SK-N-SH (cell line): ENCODE results near the gene PKP4. TPM values are rescaled to one million over a fixed set of nuclear protein-coding genes. Genes with fewer than 3 reads are reported as not detected.

ENCODE experiments used
- CTCF ChIA-PET: fragments of 300-600, 350-600 bp; formaldehyde crosslinking; extraction: SDS; loops from one replicate; lab custom pipeline; 2021; lab: Yijun Ruan, JAX
- POLR2A ChIA-PET: fragments of 350-600 bp; sonication (Branson Sonifier 250); formaldehyde crosslinking; extraction: SDS; loops from one replicate; lab custom pipeline; 2020; ENCODE audit warnings: antibody characterized with exemption, inconsistent platforms; lab: Yijun Ruan, JAX
- DNase-seq: peaks from one replicate; pipeline ENCODE4 v3.0.0; 2012
- H2AFZ ChIP-seq: fragments of 200-600 bp; sonication (generic); 2 replicates; pipeline ENCODE4 v1.8.1; 2016; ENCODE audit warnings: antibody characterized with exemption, mild to moderate bottlenecking, low read depth
- H3F3A ChIP-seq: fragments of 200-600 bp; sonication (generic); replicated peaks from 2 replicates; pipeline ENCODE3; 2016; ENCODE audit warnings: antibody characterized with exemption, mild to moderate bottlenecking; ENCODE audit not compliant: insufficient read depth
- H3K27ac ChIP-seq, 2 experiments: fragments of 200-500 bp in 1 of 2; fragments of 200-600 bp in 1 of 2; sonication (Bioruptor generic) in 1 of 2; sonication (generic), shearing (Covaris generic) in 1 of 2; 2 replicates each; pipeline versions ENCODE4 v1.5.1 to v1.6.1; 2014 to 2016; ENCODE audit warnings: low read depth in 2 of 2, inconsistent platforms in 1 of 2, low read length in 1 of 2, mild to moderate bottlenecking in 1 of 2, mixed read lengths in 1 of 2
- H3K27me3 ChIP-seq: fragments of 200-600 bp; sonication (generic), shearing (Covaris generic); 2 replicates; pipeline ENCODE4 v1.6.1; 2016; ENCODE audit warnings: mixed run types; ENCODE audit not compliant: insufficient read depth
- H3K36me3 ChIP-seq, 2 experiments: fragments of 200-500 bp in 1 of 2; fragments of 200-600 bp in 1 of 2; sonication (Bioruptor generic) in 1 of 2; sonication (generic) in 1 of 2; replicated peaks in 1 of 2; 2 replicates each; pipeline versions ENCODE3 to v1.5.1; 2014 to 2016; ENCODE audit warnings: low read length in 1 of 2, mild to moderate bottlenecking in 1 of 2; ENCODE audit not compliant: insufficient read depth in 2 of 2, control insufficient read depth in 1 of 2
- H3K4me1 ChIP-seq, 2 experiments: fragments of 200-500 bp in 1 of 2; fragments of 200-600 bp in 1 of 2; sonication (Bioruptor generic) in 1 of 2; sonication (generic), shearing (Covaris generic) in 1 of 2; 2 replicates each; pipeline versions ENCODE4 v1.5.1 to v1.6.1; 2014 to 2016; ENCODE audit warnings: low read depth in 1 of 2, low read length in 1 of 2, mixed run types in 1 of 2; ENCODE audit not compliant: insufficient read depth in 2 of 2, control insufficient read depth in 1 of 2
- H3K4me2 ChIP-seq: fragments of 200-600 bp; sonication (generic), shearing (Covaris generic); 2 replicates; pipeline ENCODE4 v1.6.1; 2017; ENCODE audit warnings: mixed run types
- H3K4me3 ChIP-seq, 2 experiments: fragments of 200-500 bp in 1 of 2; fragments of 200-600 bp in 1 of 2; sonication (Bioruptor generic) in 1 of 2; sonication (generic), shearing (Covaris generic) in 1 of 2; 2 replicates each; pipeline versions ENCODE4 v1.5.1 to v1.8.1; 2014 to 2016; ENCODE audit warnings: low read depth in 2 of 2, inconsistent platforms in 1 of 2, low read length in 1 of 2, mild to moderate bottlenecking in 1 of 2, mixed read lengths in 1 of 2, moderate library complexity in 1 of 2
- H3K79me2 ChIP-seq: fragments of 200-600 bp; sonication (generic); 2 replicates; pipeline ENCODE4 v1.8.1; 2017; ENCODE audit warnings: mild to moderate bottlenecking; ENCODE audit not compliant: insufficient read depth
- H3K9ac ChIP-seq: fragments of 200-600 bp; sonication (generic); 2 replicates; pipeline ENCODE4 v1.6.1; 2017; ENCODE audit warnings: mixed run types
- H3K9me2 ChIP-seq: fragments of 200-600 bp; sonication (generic); 2 replicates; pipeline ENCODE4 v1.6.1; 2017; ENCODE audit warnings: mixed run types
- H3K9me3 ChIP-seq: fragments of 200-600 bp; sonication (generic); 2 replicates; pipeline ENCODE4 v1.6.1; 2017; ENCODE audit warnings: mixed run types, mild to moderate bottlenecking, moderate library complexity
- H4K20me1 ChIP-seq: fragments of 200-600 bp; sonication (generic); 2 replicates; pipeline ENCODE4 v1.6.1; 2017; ENCODE audit warnings: mild to moderate bottlenecking, mixed run types; ENCODE audit not compliant: insufficient read depth
- EP300 ChIP-seq, 2 experiments: IDR thresholded peaks; 2 replicates each; pipeline versions ENCODE4 v1.4.0 to v1.6.1; 2012; ENCODE audit warnings: borderline replicate concordance in 1 of 2, low read depth in 1 of 2, low read length in 1 of 2
- FOSL2 ChIP-seq: IDR thresholded peaks from 2 replicates; pipeline ENCODE4 v1.4.0; 2012; ENCODE audit warnings: low read depth, mild to moderate bottlenecking, moderate library complexity, borderline replicate concordance
- FOXJ3 ChIP-seq: sonication (generic); formaldehyde crosslinking; IDR thresholded peaks from 2 replicates; pipeline ENCODE4 v1.5.1; 2020; ENCODE audit warnings: mild to moderate bottlenecking, missing genetic modification reagents
- FOXM1 ChIP-seq: IDR thresholded peaks from 2 replicates; pipeline ENCODE4 v1.4.0; 2012; ENCODE audit warnings: low read depth, mild to moderate bottlenecking
- JUND ChIP-seq: IDR thresholded peaks from 2 replicates; pipeline ENCODE4 v1.4.0; 2012
- RAD21 ChIP-seq: IDR thresholded peaks from 2 replicates; pipeline ENCODE4 v1.6.1; 2012; ENCODE audit warnings: mild to moderate bottlenecking, low read length
- SMC3 ChIP-seq: IDR thresholded peaks from 2 replicates; pipeline ENCODE4 v1.6.1; 2012; ENCODE audit warnings: low read depth, low read length, improper control_type of control experiment
- TAF1 ChIP-seq: IDR thresholded peaks from 2 replicates; pipeline ENCODE4 v1.6.1; 2012; ENCODE audit warnings: low read depth, mild to moderate bottlenecking, low read length, moderate library complexity, borderline replicate concordance
- TCF12 ChIP-seq: IDR thresholded peaks from 2 replicates; pipeline ENCODE4 v1.4.0; 2012
- WGBS: methylation state at CpG from one replicate; pipeline ENCODE4 v1.1.6; 2017; ENCODE audit warnings: low lambda C conversion rate; 5-methylcytosine and 5-hydroxymethylcytosine counted together
- polyA plus RNA-seq, 3 experiments: library from polyadenylated mRNA; depleted of rRNA; stranded (reverse); fragments of >200 nt; gene quantifications; 2 replicates each; pipeline ENCODE4 v1.2.3, GENCODE V29; 2012
- TF ChIP-seq, protein P1 (sequence below): IDR thresholded peaks from 2 replicates; pipeline ENCODE4 v1.4.0; 2012; ENCODE audit warnings: low read depth, borderline replicate concordance
- TF ChIP-seq, protein P2 (sequence below): fragments of 150-350 bp; IDR thresholded peaks from 2 replicates; pipeline ENCODE4 v1.6.1; 2017; ENCODE audit warnings: antibody characterized with exemption, low read length, low read depth, borderline replicate concordance
- TF ChIP-seq, protein P3 (sequence below): fragments of 150-350 bp; IDR thresholded peaks from 2 replicates; pipeline ENCODE4 v1.6.1; 2016; ENCODE audit warnings: mild to moderate bottlenecking, low read depth, low read length
- TF ChIP-seq, protein P4 (sequence below): IDR thresholded peaks from 2 replicates; pipeline ENCODE4; 2012

The PKP4 gene
- polyA plus RNA-seq, 1 of the 3 experiments (the other 2 are of a cell fraction), result 10.9 TPM

DNA sequence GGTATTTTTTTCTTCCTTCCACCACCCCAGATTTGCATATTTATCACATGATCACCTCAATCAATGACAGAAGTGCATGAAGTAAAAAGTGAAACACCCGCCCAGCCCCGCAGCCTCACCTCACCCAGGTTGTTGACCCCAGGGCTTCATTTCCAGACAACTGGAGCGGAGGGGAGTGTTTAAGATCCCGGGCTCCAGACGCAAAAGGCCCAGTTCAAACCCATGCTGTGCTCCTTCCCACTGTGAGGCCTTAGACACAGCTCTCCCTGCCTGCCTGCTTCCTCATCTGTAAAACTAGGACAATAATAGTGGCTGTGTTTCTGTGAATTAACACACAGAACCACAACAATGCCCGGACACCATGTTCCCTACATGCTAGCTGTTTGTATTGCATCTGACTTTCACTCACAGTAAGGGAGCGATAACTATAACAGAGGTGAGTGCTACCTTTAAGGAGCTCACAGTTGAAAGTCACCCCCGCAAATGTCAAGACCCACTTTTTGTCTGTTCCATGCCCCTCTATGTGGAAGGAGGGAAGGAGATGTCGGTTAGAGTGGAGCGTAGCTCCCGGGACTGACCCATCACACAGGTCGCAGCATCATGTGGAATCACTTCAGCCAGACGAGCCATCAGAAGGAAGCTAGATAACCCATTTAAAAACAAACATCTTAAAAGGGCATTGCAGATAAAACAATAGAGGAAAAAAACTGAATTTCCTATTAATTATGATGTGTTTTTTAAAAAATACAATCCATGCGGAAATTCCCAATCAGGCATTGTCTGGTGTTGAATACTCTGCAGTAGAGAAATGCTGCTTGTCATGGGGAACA lies 260.8 kb downstream of the PKP4 start:
- Histone ChIP-seq H3F3A (no peaks in the 10 kb centered on the region), H2AFZ (no peak overlapping the region), H3K4me3 (no peak overlapping the region), H3K27ac (no peak overlapping the region), H3K27me3 (no peaks in the 10 kb centered on the region), H3K79me2 (no peaks in the 10 kb centered on the region), H3K36me3 (no peaks in the 10 kb centered on the region), H3K9me2 (no peaks in the 10 kb centered on the region), H4K20me1 (no peaks in the 10 kb centered on the region), H3K4me2 (no peak overlapping the region), H3K9ac (no peak overlapping the region), H3K9me3 (no peaks in the 10 kb centered on the region), H3K4me1 (no peaks in the 10 kb centered on the region; a peak in 1 of 4 replicates)
- ChIA-PET CTCF (interaction anchor here (0.8 to 2.4 kb wide), 6 partner anchors 28 to 1227 kb away, joined by 3 to 10 read pairs (median 4); no protein-coding TSS in a partner anchor), POLR2A (no interaction called here)
- WGBS, result 85% methylated on average over 14 of the region's 14 CpGs
- DNase-seq, result no peak
- TF ChIP-seq, protein P1, sequence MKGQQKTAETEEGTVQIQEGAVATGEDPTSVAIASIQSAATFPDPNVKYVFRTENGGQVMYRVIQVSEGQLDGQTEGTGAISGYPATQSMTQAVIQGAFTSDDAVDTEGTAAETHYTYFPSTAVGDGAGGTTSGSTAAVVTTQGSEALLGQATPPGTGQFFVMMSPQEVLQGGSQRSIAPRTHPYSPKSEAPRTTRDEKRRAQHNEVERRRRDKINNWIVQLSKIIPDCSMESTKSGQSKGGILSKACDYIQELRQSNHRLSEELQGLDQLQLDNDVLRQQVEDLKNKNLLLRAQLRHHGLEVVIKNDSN, result no peak

DNA sequence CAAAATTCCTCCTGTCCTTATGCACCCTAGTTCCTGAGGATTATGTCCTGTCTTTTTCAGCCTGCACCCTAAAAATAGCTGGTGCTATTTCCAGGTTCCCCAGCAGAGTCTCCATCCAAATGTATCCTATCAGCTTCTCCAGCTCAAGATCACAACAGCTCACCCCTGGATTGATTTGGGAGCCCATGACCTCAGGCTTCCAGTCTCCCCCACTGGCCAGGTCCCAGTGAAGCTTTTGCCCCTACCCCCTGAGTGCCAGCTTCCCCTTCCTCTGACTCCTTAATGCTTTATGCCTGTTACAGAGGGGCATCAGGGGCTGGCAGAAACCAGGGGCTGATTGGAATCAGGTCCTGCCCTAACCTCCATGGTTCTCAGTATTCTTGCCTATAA lies 261.4 kb downstream of the PKP4 start:
- ChIA-PET POLR2A (no interaction called here), CTCF (interaction anchor here (0.8 to 1.2 kb wide), 2 partner anchors 27 to 1228 kb away, joined by 3 to 4 read pairs; no protein-coding TSS in a partner anchor)
- Histone ChIP-seq H3K4me2 (no peak overlapping the region), H4K20me1 (no peaks in the 10 kb centered on the region), H3K9ac (no peak overlapping the region), H3K4me1 (no peaks in the 10 kb centered on the region; a peak in 1 of 4 replicates), H3F3A (no peaks in the 10 kb centered on the region), H3K9me3 (no peaks in the 10 kb centered on the region), H3K36me3 (no peaks in the 10 kb centered on the region), H3K27me3 (no peaks in the 10 kb centered on the region), H3K79me2 (no peaks in the 10 kb centered on the region), H2AFZ (no peak overlapping the region), H3K27ac (no peak overlapping the region), H3K9me2 (no peaks in the 10 kb centered on the region), H3K4me3 (no peak overlapping the region)
- TF ChIP-seq, protein P2, sequence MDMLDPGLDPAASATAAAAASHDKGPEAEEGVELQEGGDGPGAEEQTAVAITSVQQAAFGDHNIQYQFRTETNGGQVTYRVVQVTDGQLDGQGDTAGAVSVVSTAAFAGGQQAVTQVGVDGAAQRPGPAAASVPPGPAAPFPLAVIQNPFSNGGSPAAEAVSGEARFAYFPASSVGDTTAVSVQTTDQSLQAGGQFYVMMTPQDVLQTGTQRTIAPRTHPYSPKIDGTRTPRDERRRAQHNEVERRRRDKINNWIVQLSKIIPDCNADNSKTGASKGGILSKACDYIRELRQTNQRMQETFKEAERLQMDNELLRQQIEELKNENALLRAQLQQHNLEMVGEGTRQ, result no peak
- TF ChIP-seq, protein P3, sequence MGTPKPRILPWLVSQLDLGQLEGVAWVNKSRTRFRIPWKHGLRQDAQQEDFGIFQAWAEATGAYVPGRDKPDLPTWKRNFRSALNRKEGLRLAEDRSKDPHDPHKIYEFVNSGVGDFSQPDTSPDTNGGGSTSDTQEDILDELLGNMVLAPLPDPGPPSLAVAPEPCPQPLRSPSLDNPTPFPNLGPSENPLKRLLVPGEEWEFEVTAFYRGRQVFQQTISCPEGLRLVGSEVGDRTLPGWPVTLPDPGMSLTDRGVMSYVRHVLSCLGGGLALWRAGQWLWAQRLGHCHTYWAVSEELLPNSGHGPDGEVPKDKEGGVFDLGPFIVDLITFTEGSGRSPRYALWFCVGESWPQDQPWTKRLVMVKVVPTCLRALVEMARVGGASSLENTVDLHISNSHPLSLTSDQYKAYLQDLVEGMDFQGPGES, result no peak
- TF ChIP-seq FOSL2 (no peak), TAF1 (no peak), RAD21 (no peak), EP300 (IDR thresholded peaks at IDR 0.05; ENCODE audit: borderline replicate concordance in 1 of 2, low read depth in 1 of 2, low read length in 1 of 2) (no peak), FOXM1 (no peak), SMC3 (no peak), FOXJ3 (CRISPR knock-in tag) (no peak), TCF12 (no peak), JUND (no peak)
- TF ChIP-seq, protein P4, sequence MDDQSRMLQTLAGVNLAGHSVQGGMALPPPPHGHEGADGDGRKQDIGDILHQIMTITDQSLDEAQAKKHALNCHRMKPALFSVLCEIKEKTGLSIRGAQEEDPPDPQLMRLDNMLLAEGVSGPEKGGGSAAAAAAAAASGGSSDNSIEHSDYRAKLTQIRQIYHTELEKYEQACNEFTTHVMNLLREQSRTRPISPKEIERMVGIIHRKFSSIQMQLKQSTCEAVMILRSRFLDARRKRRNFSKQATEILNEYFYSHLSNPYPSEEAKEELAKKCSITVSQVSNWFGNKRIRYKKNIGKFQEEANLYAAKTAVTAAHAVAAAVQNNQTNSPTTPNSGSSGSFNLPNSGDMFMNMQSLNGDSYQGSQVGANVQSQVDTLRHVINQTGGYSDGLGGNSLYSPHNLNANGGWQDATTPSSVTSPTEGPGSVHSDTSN, result no peak
- DNase-seq, result no peak
